T-helper 1 cell treated with Interleukin-12 subunit alpha and Interleukin-12 subunit beta and Interleukin-4 antibody, amounts not matched to agents 30 ng/mL and 1 ng/mL, for 36 hours (primary cell): ENCODE results near the gene ZNF518A. TPM values are rescaled to one million over a fixed set of nuclear protein-coding genes. Genes with fewer than 3 reads are reported as not detected.
"Not testable (repeated sequence)": the region's sequence is repeated elsewhere in the genome, so short reads cannot be mapped to it uniquely, and the experiment has no call there.

ENCODE experiments used
- intact Hi-C: fragments of 100-400 bp; cut with micrococcal nuclease; formaldehyde crosslinking; loops from one replicate; pipeline ENCODE4 v1.15.1; 2024
- total RNA-seq: library from RNA; stranded (reverse); gene quantifications from 2 replicates; pipeline ENCODE4 v1.2.3, GENCODE V29; 2022

Gene ZNF518A
- total RNA-seq, 1 donor from 2014 or later = 26.6 TPM

DNA sequence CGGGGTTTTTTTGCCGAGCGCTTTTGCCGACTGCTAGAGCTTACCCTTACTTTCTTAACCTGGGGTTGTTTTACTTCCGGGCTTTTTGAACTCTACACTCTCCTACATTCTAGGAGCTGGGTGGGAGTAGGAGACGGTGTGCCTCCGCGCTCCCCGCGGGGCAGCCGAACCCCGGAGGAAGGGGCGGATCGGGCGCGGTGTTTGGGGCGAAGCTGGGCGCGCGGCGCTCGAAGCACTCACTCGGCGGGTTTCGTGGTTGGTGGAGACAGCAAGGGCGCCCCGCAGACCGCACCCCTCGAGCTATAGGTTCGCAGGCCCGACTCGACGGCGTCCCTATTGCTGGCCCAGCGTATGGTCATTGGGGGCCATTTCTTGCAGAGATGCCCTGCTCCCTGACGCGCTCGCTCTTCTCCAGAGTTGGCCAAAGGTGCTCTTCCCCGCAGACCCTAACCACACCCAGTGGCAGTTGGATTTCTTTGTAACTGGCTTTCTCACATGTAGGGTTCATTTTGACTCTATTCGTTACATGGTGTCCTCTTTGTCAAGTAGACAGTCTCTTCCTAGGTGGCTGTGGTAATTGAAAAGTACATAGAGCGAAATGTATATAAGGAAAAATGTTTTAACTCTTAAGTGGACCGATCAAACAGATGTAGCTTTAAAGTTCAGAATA is 364 bp downstream of the ZNF518A start:
- intact Hi-C loops = loop anchor here (1.0 to 2.0 kb wide), 7 partner anchors 40 to 570 kb away; partner anchors contain the start of genes ALDH18A1, CC2D2B, CCNJ and SORBS1

DNA sequence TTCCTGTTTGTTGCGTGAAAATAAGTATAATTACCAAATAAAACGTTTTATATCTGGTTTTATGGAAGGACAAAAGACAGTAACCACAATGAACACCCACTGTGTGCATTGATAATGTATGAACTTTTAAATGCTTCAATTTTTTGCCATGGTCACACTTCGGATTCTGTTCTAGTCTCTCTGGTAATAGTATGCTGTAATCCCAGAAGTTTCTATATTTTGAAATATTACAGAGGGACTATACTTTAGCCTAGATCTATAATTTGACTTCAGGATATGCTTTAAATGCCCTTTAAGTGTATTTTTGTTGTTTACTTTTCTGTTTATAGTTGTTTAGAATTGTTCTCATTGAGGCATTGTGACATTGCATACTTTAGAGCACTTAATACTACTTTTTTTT is 1.5 kb downstream of the ZNF518A start:
- intact Hi-C loops = loop anchor here (2.0 kb wide), 2 partner anchors 457 to 571 kb away; partner anchors contain the start of gene SORBS1

DNA sequence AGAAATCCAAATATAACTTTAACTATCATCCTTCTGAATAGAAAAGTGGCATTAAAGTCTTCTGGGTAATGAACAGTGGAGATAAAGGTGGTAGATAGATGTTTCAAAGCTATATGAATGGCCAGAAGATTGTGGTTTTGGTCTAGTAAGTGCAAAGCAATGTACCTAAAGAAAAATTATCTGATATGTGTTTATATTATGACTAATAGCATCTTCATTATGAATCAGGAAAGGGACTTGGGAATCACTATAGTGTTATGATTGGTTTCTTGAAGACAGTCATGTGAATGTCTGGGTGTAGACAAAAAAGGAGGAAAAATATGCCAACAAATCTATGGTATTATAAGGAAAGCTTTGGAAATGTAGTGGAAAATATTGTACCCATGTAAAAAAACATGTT is 3.0 kb downstream of the ZNF518A start:
- intact Hi-C loops = no loop called here

DNA sequence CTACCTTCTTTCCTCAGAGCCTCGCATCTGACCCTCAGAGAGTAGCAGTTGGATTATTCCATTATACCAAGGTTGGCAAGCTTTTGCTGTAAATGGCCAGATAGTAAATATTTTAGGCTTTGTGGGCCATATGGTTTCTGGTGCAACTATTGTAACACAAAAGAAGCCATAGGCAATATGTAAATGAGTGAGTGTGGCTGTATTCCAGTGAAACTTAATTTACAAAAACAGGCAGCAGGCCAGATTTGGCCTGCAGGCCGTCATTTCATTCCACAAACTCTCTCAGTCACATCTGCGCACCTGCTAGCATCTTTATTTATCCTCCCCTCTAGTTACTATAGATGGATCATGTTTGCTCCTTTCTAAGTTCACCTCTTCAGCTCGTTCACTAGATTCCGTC is 6.7 kb downstream of the ZNF518A start:
- intact Hi-C loops = no loop called here

DNA sequence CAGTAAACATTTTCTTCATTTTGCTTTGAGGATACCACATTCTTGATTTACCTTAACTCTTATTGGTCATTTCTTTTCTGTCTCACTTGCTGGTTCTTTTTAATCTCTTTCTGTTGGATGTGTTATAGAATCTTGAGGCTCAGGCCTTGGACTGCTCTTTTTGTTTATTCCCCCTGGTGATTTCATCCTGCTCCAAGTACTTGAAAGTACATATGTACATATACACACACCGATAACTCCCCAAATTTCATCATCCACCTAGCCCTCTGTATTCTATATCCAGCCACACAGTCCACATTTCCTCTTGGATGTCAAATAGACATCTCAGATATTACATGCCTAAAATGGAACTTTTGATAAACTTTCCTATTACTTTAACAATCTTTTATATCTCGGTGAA is 7.5 kb downstream of the ZNF518A start:
- intact Hi-C loops = no loop called here

GRCh38 chr10:96138102-96138501 is 8.0 kb downstream of the ZNF518A start:
- intact Hi-C loops = no loop called here

GRCh38 chr10:96152437-96152836 is 22.3 kb downstream of the ZNF518A start:
- intact Hi-C loops = no loop called here

DNA sequence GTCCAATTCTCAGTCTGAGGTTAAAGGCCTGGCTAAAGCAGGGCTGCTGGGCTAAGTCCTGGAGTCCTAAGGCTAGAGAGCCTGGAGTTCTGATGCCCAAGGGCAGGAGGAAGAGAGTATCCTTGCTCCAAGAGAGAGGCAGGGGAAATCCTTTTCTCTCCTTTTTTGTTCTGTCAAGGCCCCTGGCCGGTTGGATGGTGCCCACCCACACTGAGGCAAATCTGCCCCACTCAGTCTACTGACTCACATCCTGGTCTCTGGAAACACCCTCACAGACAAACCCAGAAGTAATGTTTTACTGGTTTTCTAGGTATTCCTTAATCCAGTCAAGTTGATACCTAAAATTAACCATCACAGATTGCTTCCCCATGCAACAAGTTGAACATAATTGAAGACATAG is 23.0 kb downstream of the ZNF518A start:
- intact Hi-C loops = no loop called here

DNA sequence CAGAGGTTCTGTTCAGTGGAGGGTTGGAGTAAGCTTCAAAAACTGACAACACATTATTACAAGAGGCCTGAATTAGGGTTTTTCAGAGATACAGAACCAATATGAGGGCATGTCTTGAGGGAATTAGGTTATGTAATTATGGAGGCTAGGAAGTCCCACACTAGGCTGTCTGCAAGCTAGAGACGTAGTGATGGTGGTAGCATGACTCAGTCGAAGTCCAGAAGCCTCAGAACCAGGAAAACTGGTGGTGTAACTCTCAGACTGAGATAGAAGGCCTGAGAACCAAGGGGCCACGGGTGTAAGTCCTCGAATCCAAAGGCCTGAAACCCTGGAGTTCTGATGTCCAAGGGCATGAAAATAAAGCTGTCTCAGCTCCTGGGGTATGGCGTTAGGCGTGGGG is 35.6 kb downstream of the ZNF518A start:
- intact Hi-C loops = no loop called here

- intact Hi-C loops = no loop called here
Measured at GRCh38 chr10:96168546-96168945, 38.4 kb downstream of the ZNF518A start.

DNA sequence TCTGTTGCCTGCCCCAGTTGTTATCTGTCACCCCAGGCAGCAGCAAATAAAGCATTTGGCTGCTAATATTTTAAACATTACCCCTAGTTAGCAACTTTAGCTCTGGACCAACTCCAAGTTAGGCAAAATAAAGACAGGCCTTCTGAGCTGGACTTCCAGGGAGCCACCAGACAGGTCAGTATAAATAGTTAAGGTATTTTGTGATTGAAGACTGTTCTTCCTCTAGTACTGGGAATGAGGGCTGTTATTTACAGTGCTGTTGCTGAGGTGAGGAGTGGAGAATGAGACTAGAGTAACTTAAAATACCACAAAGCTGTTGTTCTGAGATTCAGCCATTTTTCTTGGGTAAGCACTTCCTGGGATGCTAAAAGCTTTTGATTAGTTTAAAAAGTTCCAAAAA is 40.1 kb downstream of the ZNF518A start:
- intact Hi-C loops = no loop called here

DNA sequence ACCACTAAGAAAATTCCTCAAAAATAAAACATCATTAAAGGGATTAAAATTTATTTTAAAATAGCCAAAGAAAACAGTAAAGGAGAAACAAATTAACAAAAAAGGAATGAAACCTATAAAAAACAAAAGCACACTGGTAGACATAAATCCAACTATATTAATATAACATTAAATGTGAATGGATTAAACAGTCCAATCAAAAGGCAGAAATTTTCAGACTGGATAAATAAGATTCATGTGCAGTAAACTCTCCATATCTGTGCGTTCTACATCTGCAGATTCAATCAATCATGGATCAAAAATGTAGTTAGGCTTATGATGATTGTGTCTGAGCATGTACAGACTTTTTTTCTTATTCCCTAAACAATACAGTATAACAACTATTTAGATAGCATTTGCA is 42.6 kb downstream of the ZNF518A start:
- intact Hi-C loops = no loop called here

GRCh38 chr10:96176985-96177384 is 46.9 kb downstream of the ZNF518A start:
- intact Hi-C loops = no loop called here

DNA sequence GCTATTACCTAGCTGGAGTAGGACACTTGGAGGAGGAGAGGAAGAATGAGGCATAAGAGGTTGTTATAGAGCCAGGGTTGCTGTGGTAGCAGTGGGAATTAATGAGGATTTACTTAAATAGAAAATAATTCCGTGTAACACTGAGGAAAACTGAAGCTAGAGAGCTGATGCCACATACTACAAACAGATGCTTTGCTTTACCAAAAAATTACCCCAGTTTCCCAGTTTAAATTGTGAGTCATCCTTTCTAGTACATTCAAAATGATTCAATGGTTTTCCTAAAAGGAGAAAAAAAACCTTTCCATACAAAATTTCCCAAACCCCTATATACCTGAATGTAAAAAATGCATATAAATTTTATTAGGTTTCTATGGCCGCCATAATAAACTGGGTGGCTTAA is 58.3 kb downstream of the ZNF518A start:
- intact Hi-C loops = no loop called here

GRCh38 chr10:96188916-96189315 is 58.8 kb downstream of the ZNF518A start:
- intact Hi-C loops = no loop called here

GRCh38 chr10:96189505-96189904 is 59.4 kb downstream of the ZNF518A start:
- intact Hi-C loops = not testable (repeated sequence)

- intact Hi-C loops = no loop called here
Measured at GRCh38 chr10:96201525-96201924, 71.4 kb downstream of the ZNF518A start.

- intact Hi-C loops = no loop called here
Measured at GRCh38 chr10:96205580-96205979, 75.5 kb downstream of the ZNF518A start.

GRCh38 chr10:96208271-96208670 is 78.2 kb downstream of the ZNF518A start:
- intact Hi-C loops = no loop called here

GRCh38 chr10:96208946-96209345 is 78.8 kb downstream of the ZNF518A start:
- intact Hi-C loops = no loop called here

DNA sequence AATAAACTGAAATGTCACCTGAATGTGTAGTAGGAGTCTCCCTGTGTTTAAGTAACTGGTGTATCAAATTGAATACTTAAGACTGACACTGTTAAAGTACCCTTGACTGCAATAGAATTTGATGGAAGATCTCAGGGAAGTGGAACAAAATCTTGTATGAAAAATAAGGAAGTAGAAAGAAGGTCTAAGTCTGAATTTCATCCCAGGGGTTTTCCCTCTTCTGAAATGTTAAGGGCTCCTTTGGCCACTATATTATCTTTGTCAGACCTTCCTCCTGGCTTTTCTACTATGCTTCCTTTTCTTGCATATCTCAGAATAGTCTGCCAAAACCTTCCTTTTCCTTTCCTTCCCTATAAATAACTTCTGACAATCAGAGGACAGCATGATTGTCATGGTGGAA is 81.7 kb downstream of the ZNF518A start:
- intact Hi-C loops = no loop called here

GRCh38 chr10:96212911-96213310 is 82.8 kb downstream of the ZNF518A start:
- intact Hi-C loops = no loop called here
